Measurements from ENCODE around the gene ARHGAP10.

DNA sequence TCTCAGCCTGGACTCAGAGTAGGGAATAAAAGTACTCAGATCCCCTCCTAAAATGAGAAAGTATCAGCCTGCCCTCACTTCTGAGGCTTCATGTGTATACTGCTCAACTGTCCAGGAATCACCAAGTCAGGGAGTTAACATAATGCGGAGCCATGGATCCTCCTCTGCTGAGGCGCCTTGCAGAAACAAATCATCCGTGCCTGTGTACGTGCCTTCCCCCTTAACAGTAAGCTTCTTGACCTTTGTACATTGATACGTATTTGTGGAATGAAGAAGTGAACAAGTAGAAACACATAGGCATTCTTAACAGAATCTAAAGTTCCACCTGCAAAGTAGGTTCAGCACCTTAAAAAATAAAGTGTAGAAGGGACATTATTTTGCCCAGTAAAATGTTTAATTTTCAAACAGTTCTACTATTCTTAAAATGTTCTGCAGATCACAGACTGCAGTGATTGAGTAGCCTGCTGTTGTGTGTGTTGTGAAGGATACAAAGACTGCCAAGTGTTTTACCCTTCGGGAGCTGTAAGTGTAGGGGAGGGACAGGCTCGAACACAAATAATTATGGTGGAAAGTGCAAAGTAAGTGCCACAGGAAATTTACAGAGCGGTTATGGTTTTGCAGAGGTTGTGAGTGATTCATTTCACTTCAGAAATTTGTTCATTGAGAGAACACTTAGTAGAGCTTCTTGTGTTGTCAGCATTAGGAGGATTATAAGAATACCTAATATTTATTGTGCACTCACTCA lies 61.9 kb downstream of the ARHGAP10 start:
- TF ChIP-seq, protein P1, sequence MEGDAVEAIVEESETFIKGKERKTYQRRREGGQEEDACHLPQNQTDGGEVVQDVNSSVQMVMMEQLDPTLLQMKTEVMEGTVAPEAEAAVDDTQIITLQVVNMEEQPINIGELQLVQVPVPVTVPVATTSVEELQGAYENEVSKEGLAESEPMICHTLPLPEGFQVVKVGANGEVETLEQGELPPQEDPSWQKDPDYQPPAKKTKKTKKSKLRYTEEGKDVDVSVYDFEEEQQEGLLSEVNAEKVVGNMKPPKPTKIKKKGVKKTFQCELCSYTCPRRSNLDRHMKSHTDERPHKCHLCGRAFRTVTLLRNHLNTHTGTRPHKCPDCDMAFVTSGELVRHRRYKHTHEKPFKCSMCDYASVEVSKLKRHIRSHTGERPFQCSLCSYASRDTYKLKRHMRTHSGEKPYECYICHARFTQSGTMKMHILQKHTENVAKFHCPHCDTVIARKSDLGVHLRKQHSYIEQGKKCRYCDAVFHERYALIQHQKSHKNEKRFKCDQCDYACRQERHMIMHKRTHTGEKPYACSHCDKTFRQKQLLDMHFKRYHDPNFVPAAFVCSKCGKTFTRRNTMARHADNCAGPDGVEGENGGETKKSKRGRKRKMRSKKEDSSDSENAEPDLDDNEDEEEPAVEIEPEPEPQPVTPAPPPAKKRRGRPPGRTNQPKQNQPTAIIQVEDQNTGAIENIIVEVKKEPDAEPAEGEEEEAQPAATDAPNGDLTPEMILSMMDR (IDR thresholded peaks at IDR 0.05 in 2 of 3, conservative IDR thresholded peaks at IDR 0.05 in 1 of 3; ENCODE audit: control insufficient read depth in 2 of 3, extremely low read depth in 1 of 3, insufficient read depth in 1 of 3, low read depth in 3 of 3, low read length in 3 of 3), result no peak
- TF ChIP-seq TAF1 (IDR thresholded peaks at IDR 0.05; ENCODE audit: borderline replicate concordance, low read depth, low read length), result no peak

Measured in GM12878 (cell line).